ENCODE data around the gene MSLN.

DNA sequence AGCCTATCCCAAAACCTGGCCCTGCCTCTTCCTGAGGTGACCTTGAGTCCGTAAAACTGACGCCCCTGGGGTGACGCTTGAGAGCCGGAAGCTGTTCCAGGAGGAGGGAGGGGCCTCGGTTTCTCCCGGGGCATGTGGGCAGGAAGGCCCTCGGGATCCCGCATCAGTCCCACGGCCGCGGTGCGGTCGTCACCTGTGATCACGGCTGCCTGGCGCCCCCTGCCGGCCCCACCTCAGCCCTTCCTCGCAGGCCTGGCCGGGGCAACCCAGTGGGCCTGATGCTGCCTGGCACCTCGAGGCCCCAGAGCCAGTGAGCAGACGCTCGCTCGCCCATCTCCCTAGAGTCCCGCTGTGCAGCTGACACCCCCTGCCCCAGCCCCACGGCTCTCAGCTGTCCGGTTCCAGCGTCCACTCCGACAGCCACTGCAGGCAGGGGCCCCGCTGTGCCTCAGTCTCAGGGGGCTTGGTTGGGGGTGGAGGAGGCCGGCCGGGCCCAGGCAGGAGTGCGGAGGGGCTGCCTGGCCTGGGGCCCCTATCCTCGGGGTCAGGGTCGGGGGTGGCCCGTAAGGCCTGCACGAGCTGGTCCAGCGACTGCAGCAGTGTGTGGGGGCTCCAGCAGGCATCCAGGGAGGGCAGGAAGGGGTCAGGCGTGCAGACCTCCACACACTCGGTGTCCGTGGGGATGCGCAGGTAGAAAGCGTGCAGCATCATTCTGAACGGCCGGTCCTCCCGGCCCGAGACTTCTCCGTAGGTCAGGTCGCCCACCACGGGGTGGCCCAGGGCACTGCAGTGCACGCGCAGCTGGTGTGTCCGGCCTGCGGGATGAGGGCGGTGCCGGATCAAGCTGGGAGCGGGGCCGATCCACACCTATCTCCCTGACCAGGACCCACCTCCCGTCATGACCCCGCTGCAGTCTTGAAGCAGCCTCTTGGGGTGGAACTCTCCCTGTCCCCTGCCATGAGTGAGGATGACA lies 25.3 kb downstream of the MSLN start:
- TF ChIP-seq RAD21 (conservative IDR thresholded peaks at IDR 0.05 in 1 of 2, IDR thresholded peaks at IDR 0.05 in 1 of 2) (peak; percentile 77), RCOR1 (IDR thresholded peaks at IDR 0.05; ENCODE audit: low read depth, low read length) (no peak)
- TF ChIP-seq, protein P1, sequence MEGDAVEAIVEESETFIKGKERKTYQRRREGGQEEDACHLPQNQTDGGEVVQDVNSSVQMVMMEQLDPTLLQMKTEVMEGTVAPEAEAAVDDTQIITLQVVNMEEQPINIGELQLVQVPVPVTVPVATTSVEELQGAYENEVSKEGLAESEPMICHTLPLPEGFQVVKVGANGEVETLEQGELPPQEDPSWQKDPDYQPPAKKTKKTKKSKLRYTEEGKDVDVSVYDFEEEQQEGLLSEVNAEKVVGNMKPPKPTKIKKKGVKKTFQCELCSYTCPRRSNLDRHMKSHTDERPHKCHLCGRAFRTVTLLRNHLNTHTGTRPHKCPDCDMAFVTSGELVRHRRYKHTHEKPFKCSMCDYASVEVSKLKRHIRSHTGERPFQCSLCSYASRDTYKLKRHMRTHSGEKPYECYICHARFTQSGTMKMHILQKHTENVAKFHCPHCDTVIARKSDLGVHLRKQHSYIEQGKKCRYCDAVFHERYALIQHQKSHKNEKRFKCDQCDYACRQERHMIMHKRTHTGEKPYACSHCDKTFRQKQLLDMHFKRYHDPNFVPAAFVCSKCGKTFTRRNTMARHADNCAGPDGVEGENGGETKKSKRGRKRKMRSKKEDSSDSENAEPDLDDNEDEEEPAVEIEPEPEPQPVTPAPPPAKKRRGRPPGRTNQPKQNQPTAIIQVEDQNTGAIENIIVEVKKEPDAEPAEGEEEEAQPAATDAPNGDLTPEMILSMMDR (IDR thresholded peaks at IDR 0.05), result peak; percentile 74
